Activated CD4-positive, alpha-beta T cell treated with anti-CD3 and anti-CD28 coated beads, Interleukin-2, amount 50 U/mL, for 48 hours (primary cell): ENCODE results near the gene CDK9.
A peak's percentile ranks its signal among the peaks of the same experiment; 100 is the strongest.
"Not testable (repeated sequence)": the region's sequence is repeated elsewhere in the genome, so short reads cannot be mapped to it uniquely, and the experiment has no call there.

Experiments
- DNase-seq, 2 experiments: peaks; one replicate each; pipeline ENCODE4 v3.0.0-alpha.2; 2020

CDK9 gene

GRCh38 chr9:127828262-127829031 is 42.6 kb downstream of the CDK9 start:
- no peak for DNase-seq

- DNase-seq = no peak
Measured at GRCh38 chr9:127829205-127829906, 43.5 kb downstream of the CDK9 start.

GRCh38 chr9:127832248-127832647 is 46.4 kb downstream of the CDK9 start:
- DNase-seq = no peak

GRCh38 chr9:127833555-127833954 is 47.7 kb downstream of the CDK9 start:
- DNase-seq = no peak

GRCh38 chr9:127835991-127836516 is 50.2 kb downstream of the CDK9 start:
- DNase-seq = peak; percentile 33 to 42

- DNase-seq = not testable (repeated sequence)
Measured at GRCh38 chr9:127836561-127836960, 50.7 kb downstream of the CDK9 start.

GRCh38 chr9:127837346-127837745 is 51.5 kb downstream of the CDK9 start:
- DNase-seq = no peak

- DNase-seq = no peak
Measured at GRCh38 chr9:127838375-127839078, 52.7 kb downstream of the CDK9 start.
